Measurements from ENCODE around the gene HDHD2. TPM values are rescaled to one million over a fixed set of nuclear protein-coding genes. Genes with fewer than 3 reads are reported as not detected.
"Not testable (repeated sequence)": the region's sequence is repeated elsewhere in the genome, so short reads cannot be mapped to it uniquely, and the experiment has no call there.

HDHD2 gene, protein sequence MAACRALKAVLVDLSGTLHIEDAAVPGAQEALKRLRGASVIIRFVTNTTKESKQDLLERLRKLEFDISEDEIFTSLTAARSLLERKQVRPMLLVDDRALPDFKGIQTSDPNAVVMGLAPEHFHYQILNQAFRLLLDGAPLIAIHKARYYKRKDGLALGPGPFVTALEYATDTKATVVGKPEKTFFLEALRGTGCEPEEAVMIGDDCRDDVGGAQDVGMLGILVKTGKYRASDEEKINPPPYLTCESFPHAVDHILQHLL
- 10 to 100 TPM; 22.1 to 27.6 (median 23.3) TPM for total RNA-seq (2021; fragmentation: NEBNext Ultra II Directional; extraction: Animal tissue kit (Norgen Biotek cat#: 25700))
- long read RNA-seq, transcript HDHD2-205 (7 exons, 2,224 nt), result minor isoform, 5 of 42 reads
- long read RNA-seq, transcript HDHD2-201 (7 exons, 2,212 nt), result major isoform, 26 of 42 reads
- long read RNA-seq, partial matches to known transcripts, result 1 of 42 reads
- long read RNA-seq, other reads (novel, unspliced or antisense), result 7 of 42 reads

DNA sequence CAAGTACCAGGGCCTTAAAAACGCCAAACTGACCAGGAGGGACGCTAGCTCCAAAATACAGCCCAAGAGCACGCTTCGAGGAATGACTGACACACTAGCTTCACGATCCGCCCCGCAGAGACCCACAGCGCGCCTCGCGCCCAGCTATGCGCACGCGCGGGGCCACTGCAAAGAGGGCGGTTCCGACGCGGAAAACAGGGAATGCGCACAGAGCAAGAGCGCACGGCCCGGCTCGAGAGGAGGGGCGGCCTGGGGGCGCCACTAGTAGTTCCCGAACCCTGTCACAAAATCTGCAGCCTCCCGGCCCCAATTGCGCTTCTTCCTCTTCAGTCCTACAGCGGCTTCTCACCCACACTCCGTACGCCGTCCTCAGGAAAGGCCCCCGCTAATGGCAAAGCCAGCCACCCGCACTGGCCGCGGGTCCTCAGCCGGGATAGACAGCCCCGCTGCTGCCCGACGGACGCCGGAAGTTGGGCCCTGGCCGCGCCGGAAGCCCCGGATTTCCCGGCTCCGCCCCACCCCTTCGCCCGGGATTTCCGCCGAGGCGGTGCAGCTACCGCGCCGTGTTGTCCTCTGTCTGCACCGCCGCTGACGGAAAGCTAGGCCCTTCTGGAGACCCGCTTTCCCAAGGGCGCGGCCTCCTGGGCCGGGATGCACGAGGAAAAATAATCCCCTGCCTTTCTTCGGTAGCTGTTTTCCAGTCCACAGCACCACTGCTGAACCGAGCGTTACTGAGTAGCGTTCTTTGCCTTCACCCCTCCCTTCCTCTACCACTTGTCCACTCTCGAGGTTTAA, at the start of gene HDHD2:
Gene HDHD2 (minus strand): TSS at position 472 of the 795 bp plus-strand sequence. CDS start 14,061 bp downstream, outside the sequence.
- peak within 1 kb of the TSS; percentile 94 for H3K4me3 Mint-ChIP-seq
- peak within 1 kb of the TSS; percentile 93 for H3K27ac Mint-ChIP-seq
- DNase-seq, result peak; percentile 65
- H3K36me3 Mint-ChIP-seq (ENCODE audit: low read depth), result peaks cover 28% of the 10 kb centered on the region
- TF ChIP-seq, protein P1, sequence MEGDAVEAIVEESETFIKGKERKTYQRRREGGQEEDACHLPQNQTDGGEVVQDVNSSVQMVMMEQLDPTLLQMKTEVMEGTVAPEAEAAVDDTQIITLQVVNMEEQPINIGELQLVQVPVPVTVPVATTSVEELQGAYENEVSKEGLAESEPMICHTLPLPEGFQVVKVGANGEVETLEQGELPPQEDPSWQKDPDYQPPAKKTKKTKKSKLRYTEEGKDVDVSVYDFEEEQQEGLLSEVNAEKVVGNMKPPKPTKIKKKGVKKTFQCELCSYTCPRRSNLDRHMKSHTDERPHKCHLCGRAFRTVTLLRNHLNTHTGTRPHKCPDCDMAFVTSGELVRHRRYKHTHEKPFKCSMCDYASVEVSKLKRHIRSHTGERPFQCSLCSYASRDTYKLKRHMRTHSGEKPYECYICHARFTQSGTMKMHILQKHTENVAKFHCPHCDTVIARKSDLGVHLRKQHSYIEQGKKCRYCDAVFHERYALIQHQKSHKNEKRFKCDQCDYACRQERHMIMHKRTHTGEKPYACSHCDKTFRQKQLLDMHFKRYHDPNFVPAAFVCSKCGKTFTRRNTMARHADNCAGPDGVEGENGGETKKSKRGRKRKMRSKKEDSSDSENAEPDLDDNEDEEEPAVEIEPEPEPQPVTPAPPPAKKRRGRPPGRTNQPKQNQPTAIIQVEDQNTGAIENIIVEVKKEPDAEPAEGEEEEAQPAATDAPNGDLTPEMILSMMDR (IDR thresholded peaks at IDR 0.05), result 0 out of 2 replicates have a peak, but pooled peaks have one; percentile 24
- no peaks in the 10 kb centered on the region for H3K27me3 Mint-ChIP-seq (ENCODE audit: insufficient read depth)
- peaks cover 38% of the 10 kb centered on the region for H3K4me1 Mint-ChIP-seq (ENCODE audit: low read depth)
- H3K9me3 Mint-ChIP-seq, result no peaks in the 10 kb centered on the region

DNA sequence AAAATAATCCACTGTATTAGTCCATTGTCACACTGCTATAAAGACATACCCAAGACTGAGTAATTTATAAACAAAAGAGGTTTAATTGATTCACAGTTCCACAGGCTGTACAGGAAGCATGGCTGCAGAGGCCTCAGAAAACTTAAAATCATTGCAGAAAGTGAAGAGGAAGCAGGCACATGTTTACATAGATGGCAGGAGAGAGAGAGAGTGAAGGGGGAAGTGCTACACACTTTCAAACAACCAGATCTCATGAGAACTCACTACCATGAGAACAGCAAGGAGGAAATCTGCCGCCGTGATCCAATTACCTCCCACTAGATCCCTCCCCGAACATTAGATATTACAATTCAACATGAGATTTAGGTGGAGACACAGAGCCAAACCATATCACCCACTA, 45.7 kb upstream of the HDHD2 start:
- not testable (repeated sequence) for DNase-seq; H3K4me3 Mint-ChIP-seq; H3K9me3 Mint-ChIP-seq; H3K4me1 Mint-ChIP-seq (ENCODE audit: low read depth); H3K27ac Mint-ChIP-seq; H3K36me3 Mint-ChIP-seq (ENCODE audit: low read depth); H3K27me3 Mint-ChIP-seq (ENCODE audit: insufficient read depth)

- H3K4me1 Mint-ChIP-seq (ENCODE audit: low read depth), result no peaks in the 10 kb centered on the region
- H3K4me3 Mint-ChIP-seq, result no peak overlapping the region
- H3K9me3 Mint-ChIP-seq, result no peaks in the 10 kb centered on the region
- H3K27ac Mint-ChIP-seq, result no peak overlapping the region
- peaks cover 5% of the 10 kb centered on the region for H3K27me3 Mint-ChIP-seq (ENCODE audit: insufficient read depth)
- peak; percentile 39 for DNase-seq
- TF ChIP-seq, protein P1 (IDR thresholded peaks at IDR 0.05), result no peak
- H3K36me3 Mint-ChIP-seq (ENCODE audit: low read depth), result no peaks in the 10 kb centered on the region
Observed at GRCh38 chr18:47191961-47192360, 41.7 kb upstream of the HDHD2 start.

- H3K27ac Mint-ChIP-seq, result no peak overlapping the region
- H3K9me3 Mint-ChIP-seq, result no peaks in the 10 kb centered on the region
- H3K4me1 Mint-ChIP-seq (ENCODE audit: low read depth), result peaks cover 10% of the 10 kb centered on the region
- TF ChIP-seq, protein P1 (IDR thresholded peaks at IDR 0.05), result no peak
- H3K4me3 Mint-ChIP-seq, result no peak overlapping the region
- peaks cover 10% of the 10 kb centered on the region for H3K27me3 Mint-ChIP-seq (ENCODE audit: insufficient read depth)
- H3K36me3 Mint-ChIP-seq (ENCODE audit: low read depth), result no peaks in the 10 kb centered on the region
- DNase-seq, result no peak
Observed at GRCh38 chr18:47187721-47188120, 37.4 kb upstream of the HDHD2 start.

- peaks cover 12% of the 10 kb centered on the region for H3K27me3 Mint-ChIP-seq (ENCODE audit: insufficient read depth)
Observed at GRCh38 chr18:47184419-47185050, 34.2 kb upstream of the HDHD2 start.

DNA sequence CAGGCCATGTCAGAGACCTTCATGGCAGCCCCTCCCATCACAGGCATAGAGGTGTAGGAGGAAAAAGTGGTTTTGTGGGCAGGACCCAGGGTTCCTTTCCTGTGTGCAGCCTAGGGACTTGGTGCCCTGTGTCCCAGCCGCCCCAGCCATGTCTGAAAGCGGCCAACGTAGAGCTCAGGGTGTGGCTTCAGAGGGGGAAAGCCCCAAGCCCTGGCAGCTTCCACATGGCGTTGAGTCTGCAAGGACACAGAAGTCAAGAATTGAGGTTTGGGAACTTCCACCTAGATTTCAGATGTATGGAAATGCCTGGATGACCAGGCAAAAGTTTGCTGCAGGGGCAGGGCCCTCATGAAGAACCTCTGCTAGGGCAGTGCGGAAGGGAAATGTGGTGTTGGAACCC, 31.9 kb upstream of the HDHD2 start:
- Mint-ChIP-seq H3K27me3 (ENCODE audit: insufficient read depth) (peaks cover 12% of the 10 kb centered on the region), H3K4me1 (ENCODE audit: low read depth) (peaks cover 10% of the 10 kb centered on the region)
- H3K36me3 Mint-ChIP-seq (ENCODE audit: low read depth); DNase-seq; H3K4me3 Mint-ChIP-seq; H3K9me3 Mint-ChIP-seq; H3K27ac Mint-ChIP-seq: not testable (repeated sequence)

More at GRCh38 chr18:47184419-47185050, 34.2 kb upstream of the HDHD2 start:
- Mint-ChIP-seq H3K4me3 (no peak overlapping the region), H3K4me1 (ENCODE audit: low read depth) (peaks cover 10% of the 10 kb centered on the region), H3K9me3 (no peaks in the 10 kb centered on the region), H3K36me3 (ENCODE audit: low read depth) (no peaks in the 10 kb centered on the region), H3K27ac (peak overlapping the region; percentile 57; the same call in 1 of the 2 replicates)
- TF ChIP-seq, protein P1 (IDR thresholded peaks at IDR 0.05), result no peak
- peak; percentile 28 for DNase-seq

Measured in HFFc6 (cell line).